HUES64 (cell line): ENCODE results near the gene ZNF195.
"Not testable (repeated sequence)": the region's sequence is repeated elsewhere in the genome, so short reads cannot be mapped to it uniquely, and the experiment has no call there.

Experiments used
- H3K27ac ChIP-seq: 2 replicates; pipeline ENCODE4 v1.7.0; 2013; ENCODE audit warnings: low read depth, low read length, inconsistent platforms
- H3K27me3 ChIP-seq: 2 replicates; pipeline ENCODE4 v1.6.1; 2013; ENCODE audit warnings: mild to moderate bottlenecking, low read length; ENCODE audit not compliant: insufficient read depth
- H3K36me3 ChIP-seq: 2 replicates; pipeline ENCODE4 v1.6.1; 2013; ENCODE audit warnings: mild to moderate bottlenecking, low read length; ENCODE audit not compliant: insufficient read depth
- H3K4me1 ChIP-seq: 2 replicates; pipeline ENCODE4 v1.6.1; 2013; ENCODE audit warnings: mild to moderate bottlenecking, low read length, moderate library complexity; ENCODE audit not compliant: insufficient read depth
- H3K4me3 ChIP-seq: 2 replicates; pipeline ENCODE4 v1.5.1; 2013; ENCODE audit warnings: mild to moderate bottlenecking, low read length, moderate library complexity
- H3K9ac ChIP-seq: 2 replicates; pipeline ENCODE4 v1.6.1; 2013; ENCODE audit warnings: mild to moderate bottlenecking, low read depth, low read length
- H3K9me3 ChIP-seq: 2 replicates; pipeline ENCODE4 v1.6.1; 2013; ENCODE audit warnings: low read depth, low read length; ENCODE audit not compliant: insufficient read depth
- WGBS: fragments of 150-250, 120-280 bp; methylation state at CpG from one replicate; pipeline ENCODE4 v1.1.7; 2013; ENCODE audit warnings: missing lambda C conversion rate; 5-methylcytosine and 5-hydroxymethylcytosine counted together

ZNF195 gene

DNA sequence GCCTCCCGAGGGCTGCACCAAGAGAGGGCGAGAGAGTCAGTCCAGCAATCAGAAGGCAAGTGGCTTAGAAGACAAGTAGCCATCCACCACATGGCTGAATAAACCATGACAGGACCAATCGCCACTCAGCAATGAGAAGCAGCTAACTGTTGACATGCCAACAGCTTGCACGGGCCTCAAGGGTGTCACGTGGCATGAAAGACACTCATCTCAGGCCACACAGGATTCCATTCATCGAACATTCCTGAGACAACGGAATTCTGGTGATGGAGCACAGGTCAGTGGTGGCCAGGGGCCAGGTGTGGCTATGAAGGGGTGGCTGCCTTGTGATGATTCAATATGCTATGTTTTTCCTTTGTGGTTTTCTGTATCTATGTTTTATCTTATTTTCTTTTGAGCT lies 36.4 kb upstream of the ZNF195 start:
- not testable (repeated sequence) for H3K36me3 ChIP-seq, H3K9me3 ChIP-seq, H3K4me1 ChIP-seq, H3K4me3 ChIP-seq, H3K27me3 ChIP-seq, H3K27ac ChIP-seq, H3K9ac ChIP-seq
- 87% methylated on average over 5 of the region's 7 CpGs for WGBS

DNA sequence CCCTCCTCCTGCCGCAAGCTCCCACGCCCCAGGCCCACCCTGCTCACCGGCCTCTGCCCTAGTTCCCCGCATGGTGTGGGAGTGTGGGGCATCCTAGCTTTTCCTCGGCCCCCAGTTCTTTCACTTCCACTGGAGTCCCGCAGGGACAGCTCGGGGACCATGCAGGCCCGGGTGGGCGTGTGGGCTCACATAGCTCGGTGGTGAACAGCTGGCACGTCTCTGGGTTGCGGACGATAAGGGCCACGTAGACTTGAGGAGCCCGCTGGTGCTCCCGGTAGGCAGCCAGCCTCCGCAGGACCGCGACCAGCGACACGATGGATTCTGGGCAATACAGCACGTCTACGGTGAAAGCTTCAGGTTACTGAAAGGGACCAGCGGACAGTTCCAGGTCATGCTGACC lies 34.7 kb upstream of the ZNF195 start:
- H3K27ac ChIP-seq, H3K4me3 ChIP-seq, H3K9ac ChIP-seq, H3K27me3 ChIP-seq, H3K4me1 ChIP-seq, H3K9me3 ChIP-seq, H3K36me3 ChIP-seq: not testable (repeated sequence)
- WGBS, result 94% methylated on average over 22 of the region's 24 CpGs

DNA sequence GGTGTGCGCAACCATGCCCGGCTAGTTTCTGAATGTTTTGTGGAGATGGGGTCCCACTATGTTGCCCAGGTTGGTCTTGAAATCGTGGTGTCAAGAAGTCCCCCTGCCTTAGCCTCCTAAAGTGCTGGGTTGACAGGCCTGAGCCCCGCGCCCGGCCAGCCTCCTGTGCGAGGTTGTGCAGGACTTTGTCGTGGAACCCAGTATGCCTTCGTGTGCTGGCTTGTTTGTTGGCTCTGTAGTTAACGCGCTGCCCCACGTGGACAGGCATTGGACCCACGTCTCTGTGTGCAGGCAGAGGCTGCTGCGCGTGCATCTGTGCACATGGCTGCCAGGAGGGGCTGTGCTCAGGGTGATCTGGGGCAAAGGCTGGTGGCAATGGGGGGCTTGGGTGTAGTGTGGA lies 33.9 kb upstream of the ZNF195 start:
- Histone ChIP-seq H3K4me3 (no peak overlapping the region), H3K9me3 (no peaks in the 10 kb centered on the region), H3K36me3 (peaks cover 5% of the 10 kb centered on the region; the same call in 1 of the 2 replicates), H3K27me3 (no peaks in the 10 kb centered on the region), H3K27ac (no peak overlapping the region), H3K4me1 (no peaks in the 10 kb centered on the region), H3K9ac (no peak overlapping the region)
- 96% methylated on average over 15 of the region's 15 CpGs for WGBS

DNA sequence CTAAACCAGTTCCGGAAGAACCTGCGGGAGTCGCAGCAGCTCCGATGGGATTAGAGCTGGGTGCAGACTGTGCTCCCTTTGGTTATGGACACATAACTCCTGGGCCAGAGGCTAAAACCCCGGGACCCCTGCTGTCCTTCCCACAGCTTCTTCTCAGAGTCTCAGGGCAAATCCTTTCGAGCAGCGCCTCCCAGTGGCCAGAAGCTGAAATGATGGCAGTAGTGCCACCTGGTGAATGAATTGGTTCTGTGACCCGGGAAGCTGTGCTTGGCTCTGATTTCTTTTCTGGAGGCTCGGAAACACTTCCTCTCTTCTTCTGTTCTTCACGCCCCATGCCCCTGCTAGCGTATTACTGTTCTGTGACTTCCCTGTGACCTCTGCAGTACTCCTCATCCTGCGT lies 29.8 kb upstream of the ZNF195 start:
- H3K9ac ChIP-seq, H3K9me3 ChIP-seq, H3K4me3 ChIP-seq, H3K27me3 ChIP-seq, H3K4me1 ChIP-seq, H3K27ac ChIP-seq: not testable (repeated sequence)
- H3K36me3 ChIP-seq, result peaks cover 15% of the 10 kb centered on the region
- 26% methylated on average over 12 of the region's 12 CpGs for WGBS

DNA sequence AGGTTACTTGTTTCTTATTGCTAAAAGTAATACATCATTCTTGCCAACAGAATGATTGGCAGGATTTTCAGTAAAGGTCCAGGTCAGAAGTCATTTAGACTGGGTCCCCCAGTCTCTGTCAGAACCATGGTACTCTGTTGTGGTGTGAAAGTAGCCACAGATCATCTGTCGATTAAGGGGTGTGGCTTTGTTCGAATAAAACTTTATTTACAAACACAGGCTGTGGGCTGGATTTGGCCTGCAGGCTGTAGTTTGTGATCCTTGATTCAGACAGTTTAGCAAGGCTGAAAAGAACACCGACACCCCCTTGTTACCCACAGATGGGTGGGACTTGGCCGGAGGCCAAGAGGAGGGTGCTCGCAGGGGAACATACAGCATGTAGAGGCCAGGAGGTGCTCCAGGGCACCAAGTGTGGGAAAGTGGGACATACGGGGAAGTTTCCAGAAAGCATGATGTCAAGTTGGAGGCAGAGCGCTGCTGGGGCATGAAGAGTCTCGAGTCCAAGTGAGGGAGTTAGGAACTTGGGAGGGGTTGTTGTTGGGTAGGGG lies 29.2 kb upstream of the ZNF195 start:
- H3K9me3 ChIP-seq, H3K9ac ChIP-seq, H3K27ac ChIP-seq, H3K4me3 ChIP-seq, H3K27me3 ChIP-seq, H3K4me1 ChIP-seq: not testable (repeated sequence)
- H3K36me3 ChIP-seq, result peaks cover 15% of the 10 kb centered on the region
- WGBS, result 87% methylated on average over 7 of the region's 8 CpGs

DNA sequence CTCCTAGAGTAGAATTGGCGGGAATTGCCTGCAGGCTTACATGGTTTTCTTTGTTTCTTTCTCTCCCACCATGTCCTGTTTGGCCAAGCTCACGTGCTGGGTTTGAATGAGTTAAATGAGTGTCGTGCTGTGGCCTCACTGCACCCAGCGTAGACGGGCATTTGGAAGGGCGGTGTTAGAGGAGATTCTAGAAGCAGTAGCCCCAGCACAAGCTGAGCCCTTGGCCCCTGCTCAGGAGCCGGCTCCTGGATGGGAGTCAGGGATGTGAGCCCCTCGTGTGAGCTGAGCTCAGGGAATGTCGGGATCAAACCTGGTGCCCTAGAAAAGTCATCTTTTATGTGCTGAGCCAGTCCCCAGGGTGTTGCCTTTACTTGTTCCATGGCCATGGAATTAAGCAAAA lies 28.0 kb upstream of the ZNF195 start:
- not testable (repeated sequence) for H3K4me3 ChIP-seq, H3K27ac ChIP-seq, H3K9me3 ChIP-seq, H3K4me1 ChIP-seq, H3K9ac ChIP-seq, H3K27me3 ChIP-seq
- WGBS, result 85% methylated on average over 9 of the region's 9 CpGs
- H3K36me3 ChIP-seq, result peaks cover 15% of the 10 kb centered on the region

DNA sequence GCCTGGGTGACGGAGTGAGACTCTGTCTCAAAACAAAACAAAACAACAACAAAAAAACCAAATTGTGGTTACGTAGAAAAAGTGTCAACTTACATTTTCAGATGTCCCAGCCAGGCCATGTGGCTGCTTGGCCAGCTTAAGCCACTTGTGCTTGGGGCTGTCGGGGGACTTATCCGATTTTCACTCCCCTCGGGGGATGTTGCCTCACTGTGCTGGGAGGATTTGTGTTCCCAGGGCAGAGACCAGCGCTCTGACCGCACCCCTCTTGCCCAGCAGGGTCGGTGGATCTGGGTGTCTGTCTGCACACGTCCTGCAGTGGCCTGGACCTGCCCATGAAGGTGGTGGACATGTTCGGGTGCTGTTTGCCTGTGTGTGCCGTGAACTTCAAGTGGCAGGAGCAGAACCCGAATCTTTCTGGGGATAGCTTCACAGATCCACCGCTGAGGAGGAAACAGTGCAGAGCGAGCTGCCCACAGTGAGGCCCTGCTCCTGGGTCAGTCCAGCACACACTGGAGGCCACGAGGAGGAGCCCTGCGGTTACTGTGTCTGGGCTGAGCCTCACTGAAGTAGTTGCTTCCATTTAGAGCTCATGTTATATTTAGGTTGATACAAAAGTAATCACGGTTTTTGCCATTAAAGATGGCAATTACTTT lies 27.4 kb upstream of the ZNF195 start:
- H3K36me3 ChIP-seq, result peaks cover 20% of the 10 kb centered on the region

DNA sequence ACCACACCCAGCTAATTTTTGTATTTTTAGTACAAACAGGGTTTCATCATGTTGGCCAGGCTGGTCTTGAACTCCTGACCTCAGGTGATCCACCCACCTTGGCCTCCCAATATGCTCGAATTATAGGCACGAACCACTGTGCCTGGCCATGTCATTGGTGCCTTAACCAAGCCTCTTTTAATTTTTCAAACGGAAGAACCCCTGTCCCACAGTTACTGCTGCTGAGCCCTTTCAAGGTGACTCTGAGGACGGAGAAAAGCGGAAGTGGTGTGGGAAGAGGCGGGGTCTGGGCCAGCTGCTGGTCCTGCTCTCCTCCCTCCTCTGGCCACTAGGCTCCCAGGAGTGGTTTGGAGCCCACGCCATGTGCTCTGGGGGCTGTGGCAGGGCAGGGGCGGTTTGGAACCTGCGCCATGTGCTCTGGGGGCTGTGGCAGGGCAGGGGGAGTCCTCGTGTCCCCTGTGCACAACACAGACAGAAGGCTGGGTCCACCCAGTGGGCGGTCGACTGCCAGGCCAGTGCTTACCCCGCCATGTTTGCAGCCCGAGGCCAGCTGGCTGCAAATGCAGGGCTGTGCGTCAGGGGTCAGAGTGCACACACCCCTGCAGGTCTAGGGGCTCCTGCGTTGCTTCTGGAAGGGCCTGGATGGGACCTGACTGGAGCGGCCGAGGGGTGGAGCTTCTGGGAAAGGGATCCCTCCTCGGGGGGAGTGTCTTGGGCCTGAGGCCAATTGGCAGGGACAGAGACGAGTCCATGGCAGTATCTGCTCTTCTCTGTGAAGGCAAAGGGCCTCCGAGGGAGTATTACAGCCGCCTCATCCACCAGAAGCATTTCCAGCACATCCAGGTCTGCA lies 25.4 kb upstream of the ZNF195 start:
- not testable (repeated sequence) for H3K9me3 ChIP-seq, H3K27me3 ChIP-seq, H3K27ac ChIP-seq, H3K4me1 ChIP-seq, H3K9ac ChIP-seq, H3K4me3 ChIP-seq
- 92% methylated on average over 22 of the region's 22 CpGs for WGBS
- peaks cover 21% of the 10 kb centered on the region for H3K36me3 ChIP-seq

More for the DNA sequence above, 27.4 kb upstream of the ZNF195 start:
- not testable (repeated sequence) for H3K27ac ChIP-seq, H3K4me3 ChIP-seq, H3K9me3 ChIP-seq, H3K9ac ChIP-seq, H3K27me3 ChIP-seq, H3K4me1 ChIP-seq
- WGBS, result 89% methylated on average over 16 of the region's 17 CpGs

DNA sequence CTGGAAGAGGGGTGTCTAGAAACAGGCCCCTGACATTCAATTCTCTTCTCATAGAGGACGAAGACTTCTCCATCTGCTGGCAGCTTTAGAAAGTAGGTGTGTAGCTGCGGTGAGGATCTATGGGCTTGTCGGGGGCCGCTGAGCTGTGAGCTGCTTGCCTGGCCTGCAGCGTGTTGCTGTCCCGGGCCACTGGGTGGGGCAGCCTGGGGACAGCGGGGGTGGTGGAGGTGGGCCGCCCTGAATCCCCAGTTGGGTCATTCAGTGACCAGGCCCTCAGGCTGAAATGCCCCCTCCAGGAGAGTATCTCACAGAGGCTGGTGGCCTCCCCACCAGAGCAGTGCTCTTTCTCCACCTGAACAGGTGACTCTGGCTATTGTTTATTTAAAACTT lies 23.9 kb upstream of the ZNF195 start:
- not testable (repeated sequence) for H3K9ac ChIP-seq, H3K4me3 ChIP-seq, H3K27me3 ChIP-seq, H3K9me3 ChIP-seq, H3K4me1 ChIP-seq, H3K27ac ChIP-seq
- H3K36me3 ChIP-seq, result peaks cover 24% of the 10 kb centered on the region
- 92% methylated on average over 8 of the region's 8 CpGs for WGBS

DNA sequence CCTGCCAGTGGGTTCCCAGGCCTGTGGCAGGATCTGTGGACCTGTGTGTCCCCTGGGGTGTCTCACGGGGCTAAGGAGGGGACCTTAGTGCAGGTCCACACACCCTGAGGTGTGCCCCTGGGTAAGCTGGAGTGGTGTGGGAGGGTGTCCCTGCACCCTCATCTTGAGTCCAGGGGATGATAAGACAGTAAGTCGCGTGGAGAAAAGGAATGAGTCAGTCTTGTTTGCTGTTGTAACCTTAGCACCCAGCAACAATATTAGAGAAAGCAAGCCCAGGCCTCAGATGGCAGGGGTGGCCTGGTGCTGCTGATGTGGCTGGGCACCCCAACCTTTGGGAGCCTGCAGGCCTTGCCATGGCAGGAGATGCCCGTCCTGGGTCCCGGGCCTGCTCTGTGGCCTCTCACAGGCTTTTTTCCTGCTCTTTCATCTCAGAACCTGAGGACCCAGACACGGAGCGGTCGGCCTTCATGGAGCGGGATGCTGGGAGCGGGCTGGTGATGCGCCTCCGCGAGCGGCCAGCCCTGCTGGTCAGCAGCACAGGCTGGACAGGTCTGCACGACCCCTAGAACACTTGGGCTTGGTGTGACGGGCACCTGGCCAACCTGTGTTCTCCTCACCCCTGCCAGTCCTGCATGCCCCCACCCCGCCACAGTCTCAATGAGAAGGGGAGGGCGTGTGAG lies 23.4 kb upstream of the ZNF195 start:
- not testable (repeated sequence) for H3K27ac ChIP-seq, H3K4me1 ChIP-seq, H3K9ac ChIP-seq, H3K4me3 ChIP-seq, H3K9me3 ChIP-seq, H3K27me3 ChIP-seq
- H3K36me3 ChIP-seq, result peaks cover 24% of the 10 kb centered on the region
- WGBS, result 96% methylated on average over 16 of the region's 18 CpGs

DNA sequence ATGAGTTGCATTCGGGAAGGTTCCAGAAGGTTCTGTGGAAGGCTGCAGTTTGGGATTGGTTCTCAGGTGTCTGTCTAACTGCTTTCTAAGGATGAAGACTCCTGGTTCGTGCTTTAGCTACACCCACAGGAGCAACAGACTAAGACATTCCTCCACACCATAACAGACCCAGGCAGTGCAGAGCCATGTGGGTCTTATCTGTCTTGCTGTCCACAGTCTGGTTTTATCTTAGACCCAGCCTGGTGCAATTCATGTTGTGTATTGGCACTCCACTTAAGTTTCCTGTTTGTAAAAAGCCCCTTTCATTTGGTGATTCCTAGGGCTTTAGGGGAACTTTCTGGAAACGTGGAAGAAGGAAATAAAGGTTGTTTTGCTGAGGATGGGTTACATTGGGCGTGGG lies 22.1 kb upstream of the ZNF195 start:
- H3K9ac ChIP-seq, H3K4me3 ChIP-seq, H3K27me3 ChIP-seq, H3K4me1 ChIP-seq, H3K27ac ChIP-seq, H3K9me3 ChIP-seq: not testable (repeated sequence)
- peaks cover 19% of the 10 kb centered on the region for H3K36me3 ChIP-seq
- WGBS, result 84% methylated on average over 4 of the region's 4 CpGs
